RPMI7951 (cell line): Measurements from ENCODE around the gene KCNAB2. TPM values are rescaled to one million over a fixed set of nuclear protein-coding genes. Genes with fewer than 3 reads are reported as not detected.

Experiments used
- DNase-seq: peaks from one replicate; pipeline ENCODE4 v3.0.0-alpha.2; 2012; ENCODE audit warnings: low read depth
- total RNA-seq: library from RNA; depleted of rRNA; stranded (reverse); fragments of >200 nt; shearing (Covaris generic); gene quantifications from 2 replicates; pipeline ENCODE4 v1.2.3, GENCODE V29; 2014

KCNAB2 gene
- total RNA-seq, 1 experiment from 2014 or later: 4.0 TPM

GRCh38 chr1:6129313-6129712 is 83.6 kb downstream of the KCNAB2 start:
- DNase-seq: no peak

- no peak for DNase-seq
These were observed 84.3 kb downstream of the KCNAB2 start for GRCh38 chr1:6130036-6130435.

GRCh38 chr1:6130596-6130995 is 84.9 kb downstream of the KCNAB2 start:
- no peak for DNase-seq

GRCh38 chr1:6131561-6131960 is 85.9 kb downstream of the KCNAB2 start:
- no peak for DNase-seq

- no peak for DNase-seq
These were observed 87.6 kb downstream of the KCNAB2 start for GRCh38 chr1:6133146-6133895.

GRCh38 chr1:6134206-6134605 is 88.5 kb downstream of the KCNAB2 start:
- no peak for DNase-seq

GRCh38 chr1:6134741-6135510 is 89.2 kb downstream of the KCNAB2 start:
- DNase-seq: no peak

GRCh38 chr1:6136516-6137220 is 91.0 kb downstream of the KCNAB2 start:
- DNase-seq: no peak

GRCh38 chr1:6137758-6138157 is 92.1 kb downstream of the KCNAB2 start:
- no peak for DNase-seq

GRCh38 chr1:6140413-6140812 is 94.7 kb downstream of the KCNAB2 start:
- no peak for DNase-seq

GRCh38 chr1:6141592-6141991 is 95.9 kb downstream of the KCNAB2 start:
- peak; percentile 29 for DNase-seq

- DNase-seq: no peak
These were observed 96.4 kb downstream of the KCNAB2 start for GRCh38 chr1:6142036-6142621.

GRCh38 chr1:6142734-6143133 is 97.0 kb downstream of the KCNAB2 start:
- DNase-seq: no peak

- DNase-seq: no peak
These were observed 97.7 kb downstream of the KCNAB2 start for GRCh38 chr1:6143395-6143794.

GRCh38 chr1:6144175-6144574 is 98.5 kb downstream of the KCNAB2 start:
- no peak for DNase-seq

- DNase-seq: no peak
These were observed 99.1 kb downstream of the KCNAB2 start for GRCh38 chr1:6144647-6145395.

- no peak for DNase-seq
These were observed 99.7 kb downstream of the KCNAB2 start for GRCh38 chr1:6145396-6145750.

- no peak for DNase-seq
These were observed 100.2 kb downstream of the KCNAB2 start for GRCh38 chr1:6145864-6146410.

- peak; percentile 17 for DNase-seq
These were observed 103.0 kb downstream of the KCNAB2 start for GRCh38 chr1:6148497-6149241.

- DNase-seq: no peak
These were observed 103.9 kb downstream of the KCNAB2 start for GRCh38 chr1:6149597-6149996.
